GM21786 (cell line): ENCODE results near the gene TNIP1.

Experiments
- ATAC-seq: cut with Tn5 transposase; IDR thresholded peaks from one replicate; pipeline ENCODE4 v1.9.1; 2021; ENCODE audit not compliant: unreplicated experiment

The TNIP1 gene, protein sequence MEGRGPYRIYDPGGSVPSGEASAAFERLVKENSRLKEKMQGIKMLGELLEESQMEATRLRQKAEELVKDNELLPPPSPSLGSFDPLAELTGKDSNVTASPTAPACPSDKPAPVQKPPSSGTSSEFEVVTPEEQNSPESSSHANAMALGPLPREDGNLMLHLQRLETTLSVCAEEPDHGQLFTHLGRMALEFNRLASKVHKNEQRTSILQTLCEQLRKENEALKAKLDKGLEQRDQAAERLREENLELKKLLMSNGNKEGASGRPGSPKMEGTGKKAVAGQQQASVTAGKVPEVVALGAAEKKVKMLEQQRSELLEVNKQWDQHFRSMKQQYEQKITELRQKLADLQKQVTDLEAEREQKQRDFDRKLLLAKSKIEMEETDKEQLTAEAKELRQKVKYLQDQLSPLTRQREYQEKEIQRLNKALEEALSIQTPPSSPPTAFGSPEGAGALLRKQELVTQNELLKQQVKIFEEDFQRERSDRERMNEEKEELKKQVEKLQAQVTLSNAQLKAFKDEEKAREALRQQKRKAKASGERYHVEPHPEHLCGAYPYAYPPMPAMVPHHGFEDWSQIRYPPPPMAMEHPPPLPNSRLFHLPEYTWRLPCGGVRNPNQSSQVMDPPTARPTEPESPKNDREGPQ

DNA sequence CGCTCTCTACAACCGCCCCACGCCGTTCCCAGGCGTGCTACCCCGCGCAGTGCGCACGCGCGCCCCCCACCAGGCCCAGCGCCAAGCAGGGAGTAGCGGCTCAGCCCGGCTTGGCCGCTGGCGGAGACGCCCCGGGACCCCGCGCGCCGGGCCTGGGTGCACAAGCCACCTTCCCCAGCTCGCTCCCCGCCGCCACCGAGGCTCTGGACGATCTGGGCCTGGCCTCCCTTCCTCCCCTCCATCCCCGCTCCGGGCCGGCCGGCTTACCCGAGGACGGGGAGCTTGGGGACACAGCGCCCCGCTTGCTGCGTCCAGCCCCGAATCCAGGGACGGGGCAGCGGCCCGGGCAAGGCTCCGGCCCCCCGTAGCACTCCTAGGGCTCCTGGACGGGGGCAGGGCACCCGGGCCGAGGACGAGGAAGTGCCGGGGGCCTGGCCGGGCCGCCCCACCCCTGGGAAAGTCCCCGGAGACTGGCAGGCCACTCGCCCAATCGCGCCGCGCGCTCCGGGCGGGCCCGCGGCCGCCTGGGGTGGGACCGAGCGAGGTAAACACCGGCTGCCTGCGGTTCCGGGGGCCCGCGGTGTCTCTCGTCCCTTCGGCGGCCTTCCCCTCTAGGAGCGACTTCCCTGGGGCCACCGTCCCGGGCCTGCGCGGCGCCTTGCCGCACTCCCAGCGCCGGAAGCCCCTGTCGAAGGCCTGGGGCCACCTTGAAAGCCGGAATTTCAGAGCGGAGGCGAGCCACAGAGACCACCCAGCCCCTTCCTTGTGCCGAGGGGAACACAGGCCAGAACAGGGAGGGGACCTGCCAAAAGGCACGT lies at the start of gene TNIP1:
TSS of gene TNIP1 (minus strand) at position 422 of the 818 bp plus-strand sequence. CDS start 15,939 bp downstream, outside the sequence.
- peak; percentile 63 for ATAC-seq

DNA sequence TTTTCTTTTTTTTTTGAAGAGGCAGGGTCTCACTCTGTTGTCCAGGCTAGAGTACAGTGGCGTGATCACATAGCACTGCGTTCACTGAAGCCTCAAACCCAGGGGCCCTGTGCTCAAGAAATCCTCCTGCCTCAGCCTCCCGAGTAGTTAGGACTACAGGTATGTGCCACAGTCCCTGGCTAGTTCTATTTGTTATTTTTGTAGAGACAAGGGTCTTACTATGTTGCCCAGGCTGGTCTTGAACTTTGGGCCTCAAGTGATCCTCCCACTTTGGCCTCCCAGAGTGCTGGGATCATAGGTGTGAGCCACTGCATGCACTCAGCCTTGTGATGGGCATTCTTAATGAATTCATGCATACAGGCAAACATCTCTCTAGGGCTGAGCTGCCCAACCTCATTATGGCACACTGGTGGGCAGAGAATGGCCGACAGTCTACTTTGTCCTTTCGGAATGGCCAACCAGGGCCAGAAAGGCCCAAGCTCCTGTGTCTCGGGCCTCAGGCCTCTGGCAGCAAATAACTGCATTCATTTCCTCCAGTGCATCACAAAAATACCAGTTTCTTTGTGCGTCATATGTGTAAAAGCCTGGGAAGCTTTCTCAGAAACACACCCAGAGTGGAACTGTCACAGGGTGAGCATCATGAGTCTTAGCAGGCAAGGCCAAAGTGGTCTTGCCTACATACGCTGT lies 49.5 kb upstream of the TNIP1 start:
- no peak for ATAC-seq

DNA sequence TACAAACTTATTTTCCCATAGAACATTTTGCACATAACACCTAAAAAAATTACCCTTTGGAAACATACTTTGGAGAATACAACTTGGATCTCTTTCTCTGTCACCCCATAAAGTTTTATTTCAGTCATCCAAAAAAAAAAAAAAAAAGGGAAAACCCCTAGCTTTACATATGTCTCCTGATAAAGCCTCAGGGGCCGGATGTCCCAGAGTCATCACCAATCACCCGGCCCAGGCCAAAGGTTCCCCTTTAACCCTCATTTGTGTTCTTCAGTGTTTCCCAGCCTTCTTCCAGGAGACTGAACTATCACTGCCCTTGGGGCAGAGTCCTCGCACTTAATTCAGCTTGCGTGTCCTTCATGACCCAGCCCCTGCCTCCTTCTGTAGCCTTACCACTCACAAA lies 48.0 kb upstream of the TNIP1 start:
- ATAC-seq: no peak

DNA sequence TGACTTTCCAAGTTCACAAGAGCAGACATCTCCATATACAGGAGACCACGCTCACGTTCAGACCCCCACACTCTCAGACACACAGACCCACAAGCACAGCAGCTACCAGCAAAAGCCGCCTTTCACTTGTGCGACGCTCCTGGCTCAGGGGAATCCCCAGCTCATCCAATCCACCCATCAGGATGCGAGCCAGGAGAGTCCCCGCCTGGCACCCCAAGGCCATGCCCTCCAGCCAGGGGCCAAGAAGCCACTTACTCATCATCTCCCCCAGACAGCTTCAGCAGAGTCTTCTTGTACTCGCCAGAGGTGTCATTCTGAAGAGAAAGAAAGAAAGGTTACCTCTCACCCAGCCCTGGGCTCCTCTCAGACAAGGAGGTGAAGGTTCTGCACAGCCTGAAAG lies 47.1 kb upstream of the TNIP1 start:
- ATAC-seq: no peak

DNA sequence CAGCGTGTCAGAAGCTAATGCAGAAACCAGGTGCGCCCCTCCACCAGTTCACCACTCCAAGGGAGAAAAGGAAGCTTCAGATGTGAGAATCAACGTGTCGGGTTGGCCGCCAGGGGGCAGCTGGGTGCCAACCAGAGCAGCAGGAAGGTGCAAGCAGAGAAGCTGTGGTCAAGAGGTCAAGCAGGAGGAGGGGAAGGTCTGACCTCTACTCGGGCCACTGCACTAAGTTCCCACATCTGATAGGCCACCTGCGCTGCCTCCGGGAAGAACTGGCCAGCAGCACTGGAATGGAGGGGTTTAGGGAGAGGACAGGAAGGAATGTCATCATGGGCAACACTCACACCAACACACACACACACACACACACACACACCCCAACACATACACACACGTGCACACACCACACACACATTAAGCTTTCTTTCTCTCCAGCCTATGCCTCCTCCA lies 45.4 kb upstream of the TNIP1 start:
- ATAC-seq: no peak

DNA sequence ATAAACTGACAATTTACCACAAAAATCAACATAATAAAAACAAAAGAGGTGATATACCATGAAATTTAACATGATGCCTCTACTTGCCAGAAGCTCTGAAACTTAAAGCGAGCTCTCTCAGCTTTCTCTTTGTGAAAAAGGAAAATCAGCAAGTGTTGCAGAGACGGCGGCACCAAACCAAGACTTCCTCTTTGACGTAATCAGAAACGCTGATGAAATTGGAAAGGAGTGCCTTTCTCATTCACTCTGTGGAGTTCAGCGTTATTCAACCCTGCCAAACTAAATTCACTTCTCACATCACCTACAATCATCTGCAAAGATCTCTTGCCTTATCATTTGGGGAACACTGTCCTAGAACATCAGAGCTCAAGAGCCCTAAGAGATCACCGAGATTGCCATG lies 44.6 kb upstream of the TNIP1 start:
- no peak for ATAC-seq

DNA sequence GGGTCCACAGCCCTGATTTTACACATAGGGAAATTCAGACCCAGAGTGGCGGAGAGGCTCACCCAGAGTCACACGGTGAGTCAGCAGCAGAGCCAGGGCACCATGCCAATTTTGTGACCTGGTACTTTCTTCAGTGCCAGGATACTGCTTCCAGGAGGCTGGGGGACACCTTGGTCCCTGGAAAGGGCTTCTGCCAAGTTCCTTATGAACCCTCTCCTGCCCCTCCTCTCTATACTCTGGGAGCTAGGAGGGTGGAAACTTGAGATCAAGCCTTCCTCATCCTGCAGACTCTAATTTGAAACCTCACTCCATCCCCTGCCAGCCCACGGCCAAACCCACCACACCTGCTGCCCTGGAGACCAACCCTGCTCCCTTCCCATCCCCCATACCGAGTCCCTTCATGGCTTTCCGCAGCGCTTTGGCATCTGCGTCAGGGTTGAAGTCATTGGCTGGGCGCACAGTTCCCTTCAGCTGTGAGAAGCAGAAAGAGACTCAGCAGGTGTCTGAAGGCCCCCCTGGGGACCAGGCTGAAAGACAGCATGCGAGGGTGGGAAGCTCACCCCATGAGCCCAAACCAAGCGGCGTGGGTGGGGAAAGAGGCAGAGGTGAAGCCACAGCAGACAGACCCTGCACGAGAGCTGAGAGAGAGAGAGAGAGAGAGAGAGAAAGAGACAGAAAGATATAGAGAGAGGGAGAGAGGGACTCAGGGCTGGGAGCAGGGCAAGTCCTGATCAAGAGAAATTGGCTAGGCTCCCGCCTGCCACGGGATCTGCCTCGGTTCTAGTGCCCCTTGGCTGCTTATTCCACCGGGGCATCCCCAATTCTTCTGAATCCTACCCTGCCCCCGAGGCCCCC lies 43.3 kb upstream of the TNIP1 start:
- ATAC-seq: peak; percentile 86

DNA sequence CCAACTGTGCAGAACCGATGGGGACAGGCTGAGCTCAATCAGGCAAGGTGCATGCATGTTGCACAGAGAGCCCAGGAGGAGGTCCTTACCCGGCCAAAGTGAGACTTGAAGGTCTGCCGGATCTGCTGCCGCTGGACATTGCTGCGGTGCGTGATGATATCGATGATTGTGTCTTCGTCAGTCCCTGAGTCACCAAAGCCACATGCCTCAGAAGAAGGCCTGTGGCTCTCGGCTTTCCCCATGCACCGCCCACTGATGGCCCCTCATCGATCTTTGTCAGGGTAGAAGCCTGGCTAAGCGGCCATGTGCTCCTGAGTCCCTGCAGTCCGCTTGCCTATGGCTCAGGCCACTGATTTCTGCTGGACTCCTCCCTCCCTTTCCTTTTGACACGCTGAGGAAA lies 42.0 kb upstream of the TNIP1 start:
- no peak for ATAC-seq

DNA sequence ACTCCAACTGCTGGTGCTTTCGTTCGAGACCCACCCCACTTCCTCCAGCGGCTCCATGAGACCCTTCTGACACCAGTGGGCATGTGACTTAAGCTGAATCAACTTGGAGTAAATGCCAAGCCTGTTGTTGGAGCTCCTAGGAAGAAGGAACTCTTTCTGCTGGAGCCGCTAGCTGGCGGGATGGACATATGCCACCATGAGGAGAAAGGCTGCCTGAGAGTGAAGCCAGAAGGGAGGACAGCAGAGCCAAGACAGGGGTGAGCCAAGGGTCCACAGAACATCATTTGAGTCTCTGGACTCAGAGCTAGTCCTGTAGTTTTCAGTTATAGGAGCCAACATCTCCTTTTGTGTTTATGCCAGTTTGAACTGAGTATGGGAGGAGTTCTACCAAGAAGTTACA lies 40.8 kb upstream of the TNIP1 start:
- ATAC-seq: no peak

DNA sequence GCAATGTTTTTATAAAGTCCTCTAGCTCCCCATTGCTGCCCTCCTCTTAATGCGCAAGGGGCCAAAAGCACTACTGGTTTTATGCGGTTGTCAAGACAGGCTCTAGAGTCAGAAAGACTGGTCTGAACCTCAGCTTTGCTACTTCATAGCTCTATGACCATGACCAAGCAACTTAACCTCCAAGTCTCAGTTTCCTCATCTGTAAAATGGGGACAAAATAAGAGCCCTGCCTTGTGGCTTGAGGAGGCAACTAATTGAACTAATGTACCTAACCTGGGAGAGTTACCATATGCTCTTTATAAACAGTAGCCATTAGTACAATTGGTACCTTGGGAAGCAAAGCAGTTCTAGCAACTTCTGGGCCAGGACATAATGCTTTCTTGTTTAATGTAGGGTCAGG lies 40.3 kb upstream of the TNIP1 start:
- no peak for ATAC-seq

DNA sequence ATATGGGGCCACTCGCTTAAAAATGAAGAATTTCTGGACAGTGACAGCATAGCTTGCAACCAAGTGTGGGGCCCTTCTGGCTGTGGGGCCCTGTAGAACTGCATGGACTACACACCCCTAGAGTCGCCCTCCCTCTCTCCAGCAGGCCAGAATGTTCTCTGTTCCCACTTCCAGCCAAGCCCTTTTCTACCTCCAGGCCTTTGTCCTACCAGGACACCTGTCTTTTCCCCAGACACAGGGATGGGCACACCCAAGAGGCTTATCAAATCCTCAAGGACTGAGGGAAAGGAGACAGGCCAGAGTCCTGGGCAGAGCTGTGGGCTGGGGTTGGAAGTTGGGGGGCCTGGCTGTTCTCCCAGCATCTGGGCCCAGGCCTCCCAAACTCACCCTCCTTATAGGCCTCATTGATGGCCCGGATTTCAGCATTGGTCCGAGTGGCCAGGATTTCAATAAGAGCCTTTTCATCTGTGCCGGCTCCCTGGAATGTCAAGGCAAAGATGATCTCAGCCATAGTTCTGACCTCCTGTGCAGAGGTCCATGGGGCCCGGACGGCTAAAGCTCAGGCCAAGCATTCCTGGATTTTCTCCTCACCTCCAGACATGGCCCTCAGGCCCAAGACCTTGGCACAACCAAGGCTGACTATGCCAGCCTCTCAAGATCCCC lies 38.2 kb upstream of the TNIP1 start:
- ATAC-seq: no peak

DNA sequence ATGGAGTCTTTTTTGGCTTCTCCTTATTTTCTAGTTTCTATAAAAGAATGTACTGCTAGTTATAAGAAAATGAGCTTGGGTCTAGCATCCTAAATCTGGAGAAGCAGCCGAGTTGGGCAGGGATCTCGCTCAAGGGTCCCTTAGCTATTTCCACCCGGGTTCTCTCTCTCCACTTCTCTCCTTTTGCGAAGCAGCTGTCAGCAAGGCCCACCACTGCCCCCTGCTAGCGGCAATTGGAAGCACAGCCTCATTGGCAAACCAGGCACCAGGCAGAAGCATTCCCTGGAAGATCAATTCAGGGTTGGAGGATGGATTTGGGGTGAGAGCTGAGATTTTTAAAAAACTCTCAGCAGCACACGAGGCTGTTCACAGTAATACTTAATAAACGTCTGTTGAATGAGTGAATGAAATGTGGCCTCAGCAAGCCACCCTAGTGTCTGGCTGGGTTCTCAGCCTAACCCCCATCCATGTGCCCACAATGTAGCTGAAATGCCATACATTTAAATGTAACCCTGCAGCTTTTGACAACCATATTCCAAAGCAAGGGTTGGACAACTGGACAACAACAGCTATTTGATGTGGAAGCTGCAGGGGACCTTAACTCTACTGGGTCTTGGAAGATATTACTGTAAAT lies 34.6 kb upstream of the TNIP1 start:
- ATAC-seq: no peak

DNA sequence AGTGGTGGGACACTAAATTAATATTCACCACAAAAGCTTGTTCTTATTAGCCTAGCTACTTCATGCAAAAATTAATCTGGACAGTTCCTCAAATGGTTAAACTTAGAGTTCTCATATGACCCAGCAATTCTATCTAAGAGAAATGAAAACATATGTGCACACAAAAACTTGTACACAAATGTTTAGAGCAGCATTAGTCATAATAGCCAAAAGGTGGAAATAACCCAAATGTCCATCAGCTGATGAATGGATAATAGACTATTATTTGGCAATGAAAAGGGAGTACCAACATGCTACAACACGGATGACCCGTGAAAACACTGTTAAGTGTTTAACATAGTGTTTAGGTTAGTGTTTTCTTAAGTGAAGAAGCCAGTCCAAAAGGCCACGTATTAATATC lies 32.8 kb upstream of the TNIP1 start:
- no peak for ATAC-seq

DNA sequence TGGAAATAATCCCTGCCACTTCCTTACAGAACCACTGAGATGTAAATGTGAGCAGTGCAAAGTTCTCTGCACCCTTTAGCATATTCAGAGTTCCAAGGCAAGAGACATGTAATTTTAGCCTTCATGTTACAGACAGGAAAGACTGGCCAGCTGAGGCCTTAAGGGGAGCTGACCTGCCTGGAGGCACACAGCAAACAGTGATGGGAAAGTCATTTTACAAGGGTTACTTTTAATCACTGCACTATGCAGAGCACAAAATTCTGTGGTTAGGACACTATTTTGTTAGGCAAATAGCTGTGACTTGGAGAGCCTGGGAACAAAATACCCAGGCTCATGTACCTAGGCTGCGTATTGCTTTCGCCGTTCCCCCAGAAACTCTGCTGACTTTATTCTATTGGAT lies 30.2 kb upstream of the TNIP1 start:
- ATAC-seq: no peak

DNA sequence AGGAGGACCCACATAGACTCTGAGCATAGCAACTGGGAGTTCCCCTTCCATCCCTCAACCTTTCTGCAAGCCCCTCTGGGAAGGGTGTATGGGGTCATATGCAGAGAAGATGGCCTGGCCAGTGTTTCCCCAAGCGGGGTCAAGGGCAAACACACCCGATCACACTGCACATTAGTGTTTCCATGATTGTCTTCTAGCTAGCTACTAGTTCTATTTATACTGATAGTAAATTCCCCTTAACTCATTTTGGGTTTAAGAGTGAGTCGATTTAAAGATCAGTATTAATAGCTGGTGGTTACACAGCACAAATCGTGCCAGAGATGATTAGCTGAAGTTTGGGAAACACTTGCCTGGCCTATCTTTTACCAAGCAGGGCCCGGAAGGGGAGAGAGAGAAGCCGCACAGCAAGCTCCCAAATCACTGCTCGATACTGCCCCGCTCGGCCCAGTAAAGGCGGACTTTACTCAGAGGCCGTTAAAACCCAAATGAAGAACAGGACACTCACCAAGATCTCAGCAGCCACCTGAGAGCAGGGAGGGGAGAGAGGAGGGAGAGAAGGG lies 29.4 kb upstream of the TNIP1 start:
- no peak for ATAC-seq

DNA sequence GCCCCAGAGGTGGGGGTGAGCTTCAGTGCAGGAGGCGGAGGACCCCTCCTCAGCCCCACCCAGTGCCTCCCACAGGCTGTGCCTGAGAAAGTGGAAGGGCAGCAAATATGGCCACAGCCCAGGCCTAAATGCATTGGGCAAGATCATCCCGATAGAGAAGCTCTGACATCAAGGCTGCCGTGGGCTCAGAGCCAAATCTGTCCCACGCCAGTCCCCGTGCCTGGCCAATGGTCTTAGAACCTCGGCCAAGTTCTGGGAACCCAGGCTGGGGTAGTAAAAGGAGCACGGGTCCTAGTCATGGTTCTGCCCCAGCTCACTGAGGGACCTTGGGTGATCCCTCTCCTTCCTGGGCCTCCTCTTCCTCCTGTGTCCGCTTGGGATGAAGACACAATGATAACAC lies 27.7 kb upstream of the TNIP1 start:
- no peak for ATAC-seq

DNA sequence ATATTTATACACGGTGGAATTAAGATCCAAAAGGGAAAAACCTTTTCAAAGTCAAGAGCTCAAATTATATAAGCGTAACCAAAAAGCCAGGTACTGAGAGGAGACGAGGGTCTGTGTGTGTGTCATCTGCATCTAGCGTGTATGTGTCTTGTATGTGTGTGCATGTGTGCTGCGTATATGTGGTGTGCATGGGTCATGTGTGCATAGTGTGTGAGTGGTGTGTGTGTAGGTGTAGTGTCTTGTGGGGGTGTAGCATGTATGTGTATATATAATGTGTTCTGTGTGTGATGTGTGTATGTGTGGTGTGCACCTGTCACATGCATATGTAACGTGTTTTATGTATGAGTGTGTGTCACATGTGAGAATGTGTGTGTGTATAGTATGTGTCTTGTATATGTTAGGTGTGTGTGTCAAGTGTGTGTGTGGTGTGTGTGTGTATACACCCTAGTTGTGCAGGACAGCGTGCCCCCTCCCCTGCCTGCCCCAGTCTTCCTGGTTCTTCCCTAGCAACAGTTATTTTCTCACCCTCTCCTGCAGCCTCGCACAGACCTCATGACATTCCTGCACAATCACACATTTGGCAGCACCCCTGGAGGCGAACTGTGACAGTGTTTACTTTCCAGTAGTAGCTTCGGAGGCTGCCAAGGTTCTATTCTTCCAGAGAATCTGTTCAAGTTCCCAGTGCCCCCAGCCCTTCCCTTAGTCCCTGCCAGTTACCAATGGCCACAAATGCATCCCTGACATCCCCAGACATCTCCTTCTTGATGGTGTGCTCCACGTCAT lies 27.1 kb upstream of the TNIP1 start:
- ATAC-seq: no peak

DNA sequence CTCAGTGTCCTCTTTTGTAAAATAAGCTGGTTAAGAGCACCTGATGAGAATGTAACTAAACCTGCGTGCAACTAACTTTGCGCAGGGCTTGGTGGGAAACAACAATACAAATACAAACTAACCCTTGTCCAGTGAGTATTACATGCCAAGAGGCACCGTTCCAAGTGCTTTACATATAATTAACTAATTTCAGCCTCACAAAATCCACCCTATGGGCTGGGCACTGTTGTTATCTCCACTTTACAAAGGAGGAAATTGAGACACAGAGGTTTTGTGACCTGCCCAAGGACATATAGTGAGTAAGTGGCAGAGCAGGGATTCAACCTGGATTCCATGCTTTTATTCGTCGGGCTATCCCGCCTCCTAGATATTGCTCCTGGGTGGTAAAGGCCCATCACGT lies 26.2 kb upstream of the TNIP1 start:
- ATAC-seq: no peak
